Ishikawa (cell line): ENCODE measurements around the gene GNG14.

ENCODE experiments used
- CEBPB ChIP-seq: IDR thresholded peaks from 2 replicates; pipeline ENCODE4 v1.6.1; 2012
- CREB1 ChIP-seq: IDR thresholded peaks from 2 replicates; pipeline ENCODE4 v1.6.1; 2012; ENCODE audit warnings: low read depth
- EGR1 ChIP-seq: IDR thresholded peaks from 2 replicates; pipeline ENCODE4 v1.6.1; 2012
- EP300 ChIP-seq: IDR thresholded peaks from 2 replicates; pipeline ENCODE4 v1.6.1; 2012; ENCODE audit warnings: borderline replicate concordance
- FOXM1 ChIP-seq: IDR thresholded peaks from 2 replicates; pipeline ENCODE4 v1.6.1; 2012; ENCODE audit warnings: low read depth, borderline replicate concordance
- NFIC ChIP-seq: IDR thresholded peaks from 2 replicates; pipeline ENCODE4 v1.6.1; 2012
- RAD21 ChIP-seq: IDR thresholded peaks from 2 replicates; pipeline ENCODE4 v1.6.1; 2012; ENCODE audit warnings: low read depth
- REST ChIP-seq: IDR thresholded peaks from 2 replicates; pipeline ENCODE4 v1.6.1; 2012; ENCODE audit warnings: low read depth, mild to moderate bottlenecking
- TAF1 ChIP-seq: IDR thresholded peaks from 2 replicates; pipeline ENCODE4 v1.6.1; 2012; ENCODE audit warnings: low read depth, mild to moderate bottlenecking
- TCF12 ChIP-seq: IDR thresholded peaks from 2 replicates; pipeline ENCODE4 v1.6.1; 2012; ENCODE audit warnings: low read depth
- TEAD4 ChIP-seq: IDR thresholded peaks from 2 replicates; pipeline ENCODE4 v1.6.1; 2012
- USF1 ChIP-seq: IDR thresholded peaks from 2 replicates; pipeline ENCODE4 v1.6.1; 2012
- YY1 ChIP-seq: IDR thresholded peaks from 2 replicates; pipeline ENCODE4 v1.6.1; 2012; ENCODE audit warnings: low read depth
- ZBTB7A ChIP-seq: IDR thresholded peaks from 2 replicates; pipeline ENCODE4 v1.6.1; 2012; ENCODE audit warnings: low read depth
- TF ChIP-seq, protein P1 (sequence below): IDR thresholded peaks from 2 replicates; pipeline ENCODE4 v1.6.1; 2012

GNG14 gene

DNA sequence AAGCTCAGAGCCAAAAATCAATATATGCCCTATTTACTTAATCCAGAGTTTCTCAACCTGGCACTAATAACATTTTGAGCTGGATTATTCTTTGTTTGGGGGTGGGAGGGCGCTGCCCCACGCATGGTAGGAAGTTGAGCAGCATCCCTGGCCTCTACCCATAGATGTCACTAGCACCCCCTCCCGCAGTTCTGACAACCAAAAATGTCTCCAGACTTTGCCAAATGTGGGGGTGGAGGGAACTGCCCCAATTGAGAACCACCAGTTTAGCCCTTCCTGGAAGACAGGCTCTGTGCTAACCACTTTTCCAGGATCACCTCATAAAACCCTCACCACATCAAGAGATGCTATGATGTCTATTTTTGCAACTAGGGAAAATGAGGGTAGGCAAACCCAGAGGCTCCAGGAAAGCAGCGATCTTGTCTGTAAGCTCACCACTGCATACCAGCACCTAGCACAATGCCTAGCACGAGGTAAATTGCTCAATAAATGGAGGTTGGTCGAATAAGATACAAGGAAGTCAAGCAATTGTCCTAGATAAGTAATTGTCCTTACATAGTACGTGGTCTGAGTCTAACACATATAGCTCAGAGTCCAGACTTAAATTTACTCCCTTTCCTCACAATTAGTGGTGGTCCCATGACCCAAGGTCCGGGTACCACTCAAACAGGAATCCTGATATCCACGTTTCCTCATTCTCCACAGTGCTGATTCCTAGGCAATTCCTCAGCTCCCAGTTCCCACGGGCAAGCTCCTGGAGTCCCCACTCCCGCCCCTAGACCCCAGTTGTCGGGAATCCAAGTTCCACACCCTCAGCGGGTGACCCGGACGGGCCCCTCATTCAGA lies 45.8 kb downstream of the GNG14 start:
- TF ChIP-seq YY1 (no peak), CREB1 (no peak), TEAD4 (no peak), EGR1 (no peak), USF1 (no peak), NFIC (no peak), TAF1 (no peak), RAD21 (no peak), ZBTB7A (no peak), FOXM1 (no peak), REST (no peak), CEBPB (no peak), TCF12 (no peak; the same call in 1 of the 2 replicates), EP300 (no peak)
- TF ChIP-seq, protein P1, sequence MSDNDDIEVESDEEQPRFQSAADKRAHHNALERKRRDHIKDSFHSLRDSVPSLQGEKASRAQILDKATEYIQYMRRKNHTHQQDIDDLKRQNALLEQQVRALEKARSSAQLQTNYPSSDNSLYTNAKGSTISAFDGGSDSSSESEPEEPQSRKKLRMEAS = no peak

GRCh38 chr19:12736995-12737834 lies 49.4 kb downstream of the GNG14 start, which contains the start of gene GET3:
Gene GET3 (plus strand): TSS chr19:12737497. CDS start chr19:12737506, 9 bp downstream.
- TF ChIP-seq CEBPB = no peak
- TF ChIP-seq EGR1 = no peak
- TF ChIP-seq TCF12 = 0 out of 2 replicates have a peak, but pooled peaks have one; percentile 33
- peak; percentile 99 for TF ChIP-seq USF1
- no peak for TF ChIP-seq FOXM1
- peak; percentile 28; the same call in 1 of the 2 replicates for TF ChIP-seq EP300
- TF ChIP-seq NFIC = peak; percentile 16; the same call in 1 of the 2 replicates
- no peak for TF ChIP-seq TEAD4
- TF ChIP-seq ZBTB7A = no peak
- TF ChIP-seq, protein P1 = peak; percentile 45; the same call in 1 of the 2 replicates
- peak; percentile 92 for TF ChIP-seq TAF1
- peak; percentile 98 for TF ChIP-seq YY1
- no peak for TF ChIP-seq RAD21
- TF ChIP-seq REST = no peak
- TF ChIP-seq CREB1 = no peak

- TF ChIP-seq CREB1 = no peak
- no peak for TF ChIP-seq YY1
- TF ChIP-seq TEAD4 = no peak
- TF ChIP-seq EP300 = no peak
- no peak for TF ChIP-seq ZBTB7A
- no peak for TF ChIP-seq TCF12
- TF ChIP-seq NFIC = no peak
- no peak for TF ChIP-seq TAF1
- TF ChIP-seq, protein P1 = no peak
- no peak for TF ChIP-seq CEBPB
- no peak for TF ChIP-seq RAD21
- no peak for TF ChIP-seq FOXM1
- TF ChIP-seq EGR1 = no peak
- no peak for TF ChIP-seq REST
- TF ChIP-seq USF1 = no peak
Observed at GRCh38 chr19:12737835-12738351, 50.1 kb downstream of the GNG14 start.
